AG04450 (cell line): Measurements from ENCODE around the gene NRCAM. TPM values are rescaled to one million over a fixed set of nuclear protein-coding genes. Genes with fewer than 3 reads are reported as not detected.

Experiments
- CTCF ChIA-PET: fragments of 300-600, 350-600 bp; formaldehyde crosslinking; extraction: SDS; loops from one replicate; lab custom pipeline; 2022; ENCODE audit warnings: antibody characterized with exemption, inconsistent platforms; lab: Charles Lee
- POLR2A ChIA-PET: fragments of 350-600 bp; formaldehyde crosslinking; extraction: SDS; loops from one replicate; lab custom pipeline; 2021; ENCODE audit warnings: antibody characterized with exemption, inconsistent platforms; lab: Yijun Ruan, JAX
- DNase-seq: peaks from one replicate; pipeline ENCODE4 v3.0.0-alpha.2; 2011; ENCODE audit warnings: low read depth, low spot score
- H3K27ac ChIP-seq: one replicate; pipeline ENCODE4 v1.5.1; 2012; ENCODE audit warnings: low read depth, low read length, control low read depth
- H3K27me3 ChIP-seq: one replicate; pipeline ENCODE4 v1.6.0; 2012; ENCODE audit warnings: low read length; ENCODE audit not compliant: control insufficient read depth, insufficient read depth
- H3K4me3 ChIP-seq: 2 replicates; pipeline ENCODE4 v1.5.1; 2011; ENCODE audit warnings: mild to moderate bottlenecking, low read depth, low read length, control low read depth
- H3K9me3 ChIP-seq: 2 replicates; pipeline ENCODE4 v1.5.1; 2012; ENCODE audit warnings: low read length; ENCODE audit not compliant: control insufficient read depth, insufficient read depth
- polyA plus RNA-seq: library from polyadenylated mRNA; depleted of rRNA; stranded (reverse); fragments of >200 nt; gene quantifications from 2 replicates; pipeline ENCODE4 v1.2.3, GENCODE V29; 2011
- TF ChIP-seq, protein P1 (sequence below): IDR thresholded peaks from 2 replicates; pipeline ENCODE4 v1.5.1; 2011; ENCODE audit warnings: low read depth, low read length, control low read depth, inconsistent platforms

The NRCAM gene
- polyA plus RNA-seq, 1 experiment = 0.66 TPM

DNA sequence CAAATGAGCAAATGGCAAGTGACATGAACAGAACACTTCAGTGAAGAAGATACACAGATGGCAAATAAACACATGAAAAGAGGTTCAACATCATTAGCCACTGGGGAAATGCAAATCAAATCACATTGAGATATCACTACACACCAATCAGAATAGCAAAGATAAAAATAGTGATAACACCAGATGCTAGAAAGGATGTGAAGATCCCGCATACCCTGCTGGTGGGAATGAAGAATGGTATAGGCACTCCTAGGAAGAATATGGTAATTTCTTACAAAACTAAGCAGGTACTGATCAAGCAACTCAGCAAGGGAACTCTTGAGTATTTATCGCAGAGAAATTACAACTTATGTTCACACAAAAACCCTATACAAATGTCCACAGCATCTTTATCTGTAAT lies 337.3 kb downstream of the NRCAM start:
- CTCF ChIA-PET = interaction anchor here (0.6 to 2.6 kb wide), 2 partner anchors 8 to 27 kb away, joined by 3 to 9 read pairs; no protein-coding TSS in a partner anchor

DNA sequence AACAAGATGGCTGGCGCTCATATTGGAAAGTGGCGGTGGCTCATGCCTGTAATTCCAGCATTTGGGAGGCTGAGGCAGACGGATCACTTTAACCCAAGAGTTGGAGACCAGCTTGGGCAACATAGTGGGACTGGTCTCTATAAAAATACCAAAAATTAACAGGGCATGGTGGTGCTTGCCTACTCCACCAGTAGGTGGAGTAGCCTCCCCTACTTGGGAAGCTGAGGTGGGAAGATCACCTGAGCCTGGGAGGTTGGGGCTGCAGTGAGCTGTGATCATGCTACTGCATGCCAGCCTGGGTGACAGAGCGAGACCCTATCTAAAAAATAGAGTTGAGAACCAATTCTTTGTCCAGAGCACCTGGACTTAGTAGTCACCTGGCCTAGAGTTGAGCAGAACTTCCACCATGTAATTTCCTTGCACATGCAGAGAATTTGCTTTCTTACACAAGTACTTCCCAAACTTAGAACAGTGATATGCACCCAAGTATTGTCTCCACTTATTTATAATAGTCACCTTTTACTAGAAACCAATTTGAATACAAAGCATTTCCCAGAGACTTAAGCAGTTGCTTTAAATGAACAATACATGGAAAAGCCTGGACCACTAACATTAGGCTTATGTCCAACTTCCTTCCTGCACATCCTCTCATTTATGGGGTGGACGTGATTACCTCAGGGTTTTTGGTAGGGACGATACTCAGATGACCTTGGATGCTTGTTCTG lies 342.0 kb downstream of the NRCAM start:
- Histone ChIP-seq H3K27ac (no peak overlapping the region), H3K9me3 (no peaks in the 10 kb centered on the region), H3K4me3 (no peak overlapping the region), H3K27me3 (no peaks in the 10 kb centered on the region)
- no peak for DNase-seq
- ChIA-PET POLR2A (no interaction called here), CTCF (interaction anchor here (1.4 kb wide), 1 partner anchor 32 kb away, joined by 5 read pairs; no protein-coding TSS in a partner anchor)
- TF ChIP-seq, protein P1, sequence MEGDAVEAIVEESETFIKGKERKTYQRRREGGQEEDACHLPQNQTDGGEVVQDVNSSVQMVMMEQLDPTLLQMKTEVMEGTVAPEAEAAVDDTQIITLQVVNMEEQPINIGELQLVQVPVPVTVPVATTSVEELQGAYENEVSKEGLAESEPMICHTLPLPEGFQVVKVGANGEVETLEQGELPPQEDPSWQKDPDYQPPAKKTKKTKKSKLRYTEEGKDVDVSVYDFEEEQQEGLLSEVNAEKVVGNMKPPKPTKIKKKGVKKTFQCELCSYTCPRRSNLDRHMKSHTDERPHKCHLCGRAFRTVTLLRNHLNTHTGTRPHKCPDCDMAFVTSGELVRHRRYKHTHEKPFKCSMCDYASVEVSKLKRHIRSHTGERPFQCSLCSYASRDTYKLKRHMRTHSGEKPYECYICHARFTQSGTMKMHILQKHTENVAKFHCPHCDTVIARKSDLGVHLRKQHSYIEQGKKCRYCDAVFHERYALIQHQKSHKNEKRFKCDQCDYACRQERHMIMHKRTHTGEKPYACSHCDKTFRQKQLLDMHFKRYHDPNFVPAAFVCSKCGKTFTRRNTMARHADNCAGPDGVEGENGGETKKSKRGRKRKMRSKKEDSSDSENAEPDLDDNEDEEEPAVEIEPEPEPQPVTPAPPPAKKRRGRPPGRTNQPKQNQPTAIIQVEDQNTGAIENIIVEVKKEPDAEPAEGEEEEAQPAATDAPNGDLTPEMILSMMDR = peak; percentile 33

More for the DNA sequence above, 337.3 kb downstream of the NRCAM start:
- Histone ChIP-seq H3K27me3 (no peaks in the 10 kb centered on the region), H3K9me3 (no peaks in the 10 kb centered on the region), H3K27ac (no peak overlapping the region), H3K4me3 (no peak overlapping the region)
- POLR2A ChIA-PET = no interaction called here
- DNase-seq = no peak
- TF ChIP-seq, protein P1 = no peak

DNA sequence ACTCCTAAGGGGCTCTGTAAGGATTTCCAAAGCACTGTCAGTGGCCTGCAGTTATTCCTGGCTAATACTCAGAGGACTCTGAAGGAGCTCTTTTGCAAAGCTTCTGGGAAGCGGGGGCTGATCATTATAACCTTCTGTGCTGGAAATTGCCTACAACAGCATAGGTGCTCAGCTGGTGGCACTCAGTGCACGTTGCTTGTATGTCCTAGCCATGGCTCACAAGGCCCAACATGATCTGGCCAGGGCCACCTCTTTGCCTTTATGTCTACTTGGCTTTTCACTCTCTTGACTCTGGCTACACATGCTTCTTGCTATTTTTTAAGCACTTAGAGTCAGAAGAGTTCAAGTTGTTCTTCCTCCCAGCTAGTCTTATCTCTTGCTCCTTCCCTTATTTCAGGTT lies 343.6 kb downstream of the NRCAM start:
- H3K27me3 ChIP-seq = no peaks in the 10 kb centered on the region
- H3K27ac ChIP-seq = no peak overlapping the region
- TF ChIP-seq, protein P1 = no peak
- ChIA-PET POLR2A (interaction anchor here (0.9 kb wide), 1 partner anchor 33 kb away, joined by 3 read pairs; no protein-coding TSS in a partner anchor), CTCF (interaction anchor here (0.6 to 1.3 kb wide), 2 partner anchors 33 to 35 kb away, joined by 3 read pairs; no protein-coding TSS in a partner anchor)
- H3K4me3 ChIP-seq = no peak overlapping the region
- H3K9me3 ChIP-seq = no peaks in the 10 kb centered on the region
- no peak for DNase-seq

DNA sequence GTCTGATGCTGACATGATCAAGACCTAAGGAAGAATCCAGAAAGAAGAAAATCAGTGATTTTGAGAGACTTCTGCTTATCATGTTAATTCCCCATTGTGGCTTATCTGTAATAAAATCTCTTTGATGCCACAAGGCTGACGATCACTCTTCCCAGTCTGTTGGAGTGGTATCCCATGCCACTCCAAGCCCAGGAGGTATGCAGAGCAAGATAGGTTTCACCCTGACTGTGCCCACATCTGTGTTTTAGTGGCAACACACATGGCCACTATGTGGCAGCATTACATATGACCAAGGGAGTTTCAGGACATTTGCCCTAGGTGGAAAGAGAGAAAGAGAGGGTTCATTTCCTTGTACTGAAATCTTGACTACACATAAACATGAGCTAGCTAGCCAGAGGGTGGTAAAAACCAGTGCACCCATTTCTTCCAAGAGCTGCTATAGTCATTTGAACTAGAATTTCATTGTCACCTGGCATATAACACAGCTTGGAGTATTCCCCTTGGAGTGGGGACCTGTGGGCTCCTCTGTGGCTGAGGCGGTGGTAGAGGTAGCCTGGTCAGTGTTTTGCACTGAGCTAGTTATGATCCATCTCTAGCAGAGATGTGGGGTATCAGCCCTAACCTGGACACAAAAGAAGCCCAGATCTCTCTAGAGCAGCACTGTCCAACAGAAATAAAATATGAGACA lies 346.9 kb downstream of the NRCAM start:
- TF ChIP-seq, protein P1 = peak; percentile 30; the same call in 1 of the 2 replicates
- Histone ChIP-seq H3K4me3 (no peak overlapping the region), H3K9me3 (no peaks in the 10 kb centered on the region), H3K27me3 (no peaks in the 10 kb centered on the region), H3K27ac (no peak overlapping the region)
- DNase-seq = no peak
- ChIA-PET POLR2A (no interaction called here), CTCF (interaction anchor here (0.6 to 0.8 kb wide), 3 partner anchors 8 to 34 kb away, joined by 3 read pairs; no protein-coding TSS in a partner anchor)
